ENCODE measurements around the gene OR6F1.
"Not testable (repeated sequence)": the region's sequence is repeated elsewhere in the genome, so short reads cannot be mapped to it uniquely, and the experiment has no call there.

Gene OR6F1

GRCh38 chr1:247716546-247716945 lies at the start of gene OR6F1:
OR6F1 (minus strand) TSS chr1:247716646; CDS start chr1:247712755, 3,891 bp downstream.
- Histone ChIP-seq H3K4me3 (ENCODE audit: low read length in 2 of 2) (no peak within 1 kb of the TSS), H3K27ac (ENCODE audit: low read length) (no peak within 1 kb of the TSS), H3K4me1 (ENCODE audit: control insufficient read depth, insufficient read depth, low read length) (no peaks in the 10 kb centered on the region)

GRCh38 chr1:247760456-247760855 lies 44.0 kb upstream of the OR6F1 start, which contains the start of gene OR1C1:
OR1C1 (minus strand) TSS chr1:247760556; CDS start chr1:247758406, 2,150 bp downstream.
- Histone ChIP-seq H3K27me3 (ENCODE audit: control insufficient read depth in 1 of 2, insufficient read depth in 2 of 2, low read length in 2 of 2) (no peaks in the 10 kb centered on the region), H3K27ac (ENCODE audit: low read length) (no peak within 1 kb of the TSS), H3K9ac (ENCODE audit: low read length in 2 of 2) (no peak within 1 kb of the TSS), H3K4me1 (ENCODE audit: control insufficient read depth, insufficient read depth, low read length) (no peaks in the 10 kb centered on the region), H3K4me3 (ENCODE audit: low read length in 2 of 2) (no peak within 1 kb of the TSS), H3K36me3 (ENCODE audit: control insufficient read depth in 2 of 2, insufficient read depth in 2 of 2, low read length in 2 of 2) (no peaks in the 10 kb centered on the region), H3K9me3 (ENCODE audit: control insufficient read depth in 2 of 2, low read length in 2 of 2) (no peaks in the 10 kb centered on the region)

More at GRCh38 chr1:247716546-247716945, at the start of gene OR6F1:
- Histone ChIP-seq H3K9me3 (ENCODE audit: control insufficient read depth in 2 of 2, low read length in 2 of 2) (peaks cover 0 to 3% of the 10 kb centered on the region in 2 donors), H3K27me3 (ENCODE audit: control insufficient read depth in 1 of 2, insufficient read depth in 2 of 2, low read length in 2 of 2) (no peaks in the 10 kb centered on the region), H3K9ac (ENCODE audit: low read length in 2 of 2) (no peak within 1 kb of the TSS), H3K36me3 (ENCODE audit: control insufficient read depth in 2 of 2, insufficient read depth in 2 of 2, low read length in 2 of 2) (no peaks in the 10 kb centered on the region)

- not testable (repeated sequence) for H3K9ac ChIP-seq (ENCODE audit: low read length in 2 of 2); H3K4me3 ChIP-seq (ENCODE audit: low read length in 2 of 2); H3K4me1 ChIP-seq (ENCODE audit: control insufficient read depth, insufficient read depth, low read length); H3K9me3 ChIP-seq (ENCODE audit: control insufficient read depth in 2 of 2, low read length in 2 of 2); H3K27me3 ChIP-seq (ENCODE audit: control insufficient read depth in 1 of 2, insufficient read depth in 2 of 2, low read length in 2 of 2); H3K27ac ChIP-seq (ENCODE audit: low read length); H3K36me3 ChIP-seq (ENCODE audit: control insufficient read depth in 2 of 2, insufficient read depth in 2 of 2, low read length in 2 of 2)
Observed at GRCh38 chr1:247754311-247754710, 37.9 kb upstream of the OR6F1 start.

- Histone ChIP-seq H3K9ac (ENCODE audit: low read length in 2 of 2) (no peak overlapping the region), H3K4me1 (ENCODE audit: control insufficient read depth, insufficient read depth, low read length) (no peaks in the 10 kb centered on the region), H3K27me3 (ENCODE audit: control insufficient read depth in 1 of 2, insufficient read depth in 2 of 2, low read length in 2 of 2) (no peaks in the 10 kb centered on the region), H3K9me3 (ENCODE audit: control insufficient read depth in 2 of 2, low read length in 2 of 2) (peaks cover 0 to 10% of the 10 kb centered on the region in 2 donors), H3K27ac (ENCODE audit: low read length) (no peak overlapping the region), H3K36me3 (ENCODE audit: control insufficient read depth in 2 of 2, insufficient read depth in 2 of 2, low read length in 2 of 2) (no peaks in the 10 kb centered on the region), H3K4me3 (ENCODE audit: low read length in 2 of 2) (no peak overlapping the region)
Observed at GRCh38 chr1:247749870-247750269, 33.4 kb upstream of the OR6F1 start.

GRCh38 chr1:247748041-247748440 lies 31.6 kb upstream of the OR6F1 start, which contains the start of gene OR14A2:
OR14A2 (minus strand) TSS chr1:247748141.
- no peaks in the 10 kb centered on the region for H3K27me3 ChIP-seq (ENCODE audit: control insufficient read depth in 1 of 2, insufficient read depth in 2 of 2, low read length in 2 of 2)
- H3K4me3 ChIP-seq (ENCODE audit: low read length in 2 of 2) = no peak within 1 kb of the TSS
- H3K9me3 ChIP-seq (ENCODE audit: control insufficient read depth in 2 of 2, low read length in 2 of 2) = peaks cover 0 to 10% of the 10 kb centered on the region in 2 donors
- H3K4me1 ChIP-seq (ENCODE audit: control insufficient read depth, insufficient read depth, low read length) = no peaks in the 10 kb centered on the region
- H3K27ac ChIP-seq (ENCODE audit: low read length) = no peak within 1 kb of the TSS
- H3K9ac ChIP-seq (ENCODE audit: low read length in 2 of 2) = no peak within 1 kb of the TSS
- H3K36me3 ChIP-seq (ENCODE audit: control insufficient read depth in 2 of 2, insufficient read depth in 2 of 2, low read length in 2 of 2) = no peaks in the 10 kb centered on the region

- H3K4me3 ChIP-seq (ENCODE audit: low read length in 2 of 2) = no peak overlapping the region
Observed at GRCh38 chr1:247747616-247748015, 31.2 kb upstream of the OR6F1 start.

GRCh38 chr1:247746391-247746935 lies 30.0 kb upstream of the OR6F1 start:
- Histone ChIP-seq H3K36me3 (ENCODE audit: control insufficient read depth in 2 of 2, insufficient read depth in 2 of 2, low read length in 2 of 2) (no peaks in the 10 kb centered on the region), H3K27me3 (ENCODE audit: control insufficient read depth in 1 of 2, insufficient read depth in 2 of 2, low read length in 2 of 2) (no peaks in the 10 kb centered on the region), H3K9ac (ENCODE audit: low read length in 2 of 2) (no peak overlapping the region), H3K4me1 (ENCODE audit: control insufficient read depth, insufficient read depth, low read length) (no peaks in the 10 kb centered on the region), H3K9me3 (ENCODE audit: control insufficient read depth in 2 of 2, low read length in 2 of 2) (peaks cover 0 to 10% of the 10 kb centered on the region in 2 donors), H3K4me3 (ENCODE audit: low read length in 2 of 2) (no peak overlapping the region), H3K27ac (ENCODE audit: low read length) (no peak overlapping the region)

More at GRCh38 chr1:247747616-247748015, 31.2 kb upstream of the OR6F1 start:
- Histone ChIP-seq H3K9me3 (ENCODE audit: control insufficient read depth in 2 of 2, low read length in 2 of 2) (peaks cover 0 to 10% of the 10 kb centered on the region in 2 donors), H3K36me3 (ENCODE audit: control insufficient read depth in 2 of 2, insufficient read depth in 2 of 2, low read length in 2 of 2) (no peaks in the 10 kb centered on the region), H3K9ac (ENCODE audit: low read length in 2 of 2) (no peak overlapping the region), H3K4me1 (ENCODE audit: control insufficient read depth, insufficient read depth, low read length) (no peaks in the 10 kb centered on the region), H3K27ac (ENCODE audit: low read length) (no peak overlapping the region), H3K27me3 (ENCODE audit: control insufficient read depth in 1 of 2, insufficient read depth in 2 of 2, low read length in 2 of 2) (no peaks in the 10 kb centered on the region)

- H3K27ac ChIP-seq (ENCODE audit: low read length); H3K4me1 ChIP-seq (ENCODE audit: control insufficient read depth, insufficient read depth, low read length); H3K36me3 ChIP-seq (ENCODE audit: control insufficient read depth in 2 of 2, insufficient read depth in 2 of 2, low read length in 2 of 2): not testable (repeated sequence)
Observed at GRCh38 chr1:247742215-247742760, 25.8 kb upstream of the OR6F1 start.

GRCh38 chr1:247741756-247742155 lies 25.3 kb upstream of the OR6F1 start:
- Histone ChIP-seq H3K27me3 (ENCODE audit: control insufficient read depth in 1 of 2, insufficient read depth in 2 of 2, low read length in 2 of 2) (no peaks in the 10 kb centered on the region), H3K9ac (ENCODE audit: low read length in 2 of 2) (no peak overlapping the region), H3K36me3 (ENCODE audit: control insufficient read depth in 2 of 2, insufficient read depth in 2 of 2, low read length in 2 of 2) (no peaks in the 10 kb centered on the region), H3K9me3 (ENCODE audit: control insufficient read depth in 2 of 2, low read length in 2 of 2) (no peaks in the 10 kb centered on the region), H3K27ac (ENCODE audit: low read length) (no peak overlapping the region), H3K4me1 (ENCODE audit: control insufficient read depth, insufficient read depth, low read length) (no peaks in the 10 kb centered on the region), H3K4me3 (ENCODE audit: low read length in 2 of 2) (no peak overlapping the region)

More at GRCh38 chr1:247742215-247742760, 25.8 kb upstream of the OR6F1 start:
- not testable (repeated sequence) for H3K4me3 ChIP-seq (ENCODE audit: low read length in 2 of 2); H3K9ac ChIP-seq (ENCODE audit: low read length in 2 of 2); H3K9me3 ChIP-seq (ENCODE audit: control insufficient read depth in 2 of 2, low read length in 2 of 2); H3K27me3 ChIP-seq (ENCODE audit: control insufficient read depth in 1 of 2, insufficient read depth in 2 of 2, low read length in 2 of 2)

- no peaks in the 10 kb centered on the region for H3K4me1 ChIP-seq (ENCODE audit: control insufficient read depth, insufficient read depth, low read length)
- H3K36me3 ChIP-seq (ENCODE audit: control insufficient read depth in 2 of 2, insufficient read depth in 2 of 2, low read length in 2 of 2) = no peaks in the 10 kb centered on the region
- H3K9ac ChIP-seq (ENCODE audit: low read length in 2 of 2) = no peak overlapping the region
- H3K27me3 ChIP-seq (ENCODE audit: control insufficient read depth in 1 of 2, insufficient read depth in 2 of 2, low read length in 2 of 2) = no peaks in the 10 kb centered on the region
- no peak overlapping the region for H3K4me3 ChIP-seq (ENCODE audit: low read length in 2 of 2)
- H3K9me3 ChIP-seq (ENCODE audit: control insufficient read depth in 2 of 2, low read length in 2 of 2) = no peaks in the 10 kb centered on the region
- H3K27ac ChIP-seq (ENCODE audit: low read length) = no peak overlapping the region
Observed at GRCh38 chr1:247740721-247741120, 24.3 kb upstream of the OR6F1 start.

- H3K27ac ChIP-seq (ENCODE audit: low read length) = no peak within 1 kb of the TSS
- H3K4me3 ChIP-seq (ENCODE audit: low read length in 2 of 2) = no peak within 1 kb of the TSS
- no peaks in the 10 kb centered on the region for H3K36me3 ChIP-seq (ENCODE audit: control insufficient read depth in 2 of 2, insufficient read depth in 2 of 2, low read length in 2 of 2)
- H3K9me3 ChIP-seq (ENCODE audit: control insufficient read depth in 2 of 2, low read length in 2 of 2) = no peaks in the 10 kb centered on the region
- H3K4me1 ChIP-seq (ENCODE audit: control insufficient read depth, insufficient read depth, low read length) = no peaks in the 10 kb centered on the region
- no peaks in the 10 kb centered on the region for H3K27me3 ChIP-seq (ENCODE audit: control insufficient read depth in 1 of 2, insufficient read depth in 2 of 2, low read length in 2 of 2)
- no peak within 1 kb of the TSS for H3K9ac ChIP-seq (ENCODE audit: low read length in 2 of 2)
Observed at GRCh38 chr1:247738315-247738714, 21.9 kb upstream of the OR6F1 start, which contains the start of gene OR14K1. OR14K1 (plus strand) TSS chr1:247738615; CDS start chr1:247738615, 0 bp downstream.
